B cell (primary cell): ENCODE data around the gene NTM. TPM values are rescaled to one million over a fixed set of nuclear protein-coding genes. Genes with fewer than 3 reads are reported as not detected.

Experiments
- ATAC-seq: fragments of 200-7000 bp; cut with Tn5 transposase; one replicate; pipeline ENCODE4 v1.10.0; 2021; ENCODE audit warnings: low read depth, mild to moderate bottlenecking, moderate number of reproducible peaks, moderate library complexity
- CTCF ChIA-PET: fragments of 350-600 bp; sonication (Branson Sonifier 250); formaldehyde crosslinking; loops from one replicate; lab custom pipeline; 2021; ENCODE audit warnings: antibody characterized with exemption, inconsistent platforms; lab: Charles Lee
- POLR2A ChIA-PET: fragments of 350-600 bp; sonication (Branson Sonifier 250); formaldehyde crosslinking; loops from one replicate; lab custom pipeline; 2021; ENCODE audit warnings: antibody characterized with exemption; lab: Charles Lee
- DNase-seq: peaks from one replicate; pipeline ENCODE4 v3.0.0; 2013
- H2AFZ ChIP-seq: 2 replicates; pipeline ENCODE4 v1.6.1; 2012; ENCODE audit warnings: mild to moderate bottlenecking, low read depth, low read length; ENCODE audit not compliant: insufficient read depth, poor library complexity, severe bottlenecking
- H3K27ac ChIP-seq, 2 donors: 1 replicate in 1 of 2; 2 replicates in 1 of 2; pipeline ENCODE4 v1.5.1; 2012 to 2013; ENCODE audit warnings: low read length in 2 of 2, mild to moderate bottlenecking in 2 of 2, moderate library complexity in 1 of 2
- H3K27me3 ChIP-seq, 4 experiments: fragments of 200-600 bp in 1 of 4; sonication (generic) in 1 of 4; replicated peaks in 1 of 4; 1 replicate in 2 of 4; 2 replicates in 2 of 4; pipeline versions ENCODE4 v1.6.1 to v1.7.0; 2013 to 2016; ENCODE audit warnings: low read length in 3 of 4, mild to moderate bottlenecking in 2 of 4, mixed read lengths in 1 of 4, moderate library complexity in 1 of 4; ENCODE audit not compliant: insufficient read depth in 4 of 4, control insufficient read depth in 3 of 4; ENCODE audit errors: control extremely low read depth in 1 of 4
- H3K36me3 ChIP-seq, 2 experiments: replicated peaks in 1 of 2; 1 replicate in 1 of 2; 2 replicates in 1 of 2; pipeline versions ENCODE4 v1.6.1 to v1.7.1; 2013; ENCODE audit warnings: low read length in 1 of 2; ENCODE audit not compliant: insufficient read depth in 2 of 2, control insufficient read depth in 1 of 2; ENCODE audit errors: control extremely low read depth in 1 of 2, extremely low read depth in 1 of 2
- H3K4me1 ChIP-seq, 2 donors: fragments of 200-600 bp in 1 of 2; sonication (generic) in 1 of 2; 1 replicate in 1 of 2; 2 replicates in 1 of 2; pipeline versions ENCODE4 v1.5.1 to v1.6.1; 2013 to 2017; ENCODE audit warnings: low read length in 2 of 2; ENCODE audit not compliant: control insufficient read depth in 2 of 2, insufficient read depth in 2 of 2
- H3K4me2 ChIP-seq: replicated peaks from 2 replicates; pipeline ENCODE3; 2012; ENCODE audit warnings: mild to moderate bottlenecking, low read depth, low read length; ENCODE audit not compliant: poor library complexity, severe bottlenecking
- H3K4me3 ChIP-seq, 5 experiments: fragments of 200-600 bp in 1 of 5; sonication (generic) in 1 of 5; 1 replicate in 3 of 5; 2 replicates in 2 of 5; pipeline versions ENCODE4 v1.5.1 to v1.7.0; 2011 to 2016; ENCODE audit warnings: low read length in 4 of 5, mild to moderate bottlenecking in 4 of 5, low read depth in 2 of 5, control low read depth in 1 of 5, moderate library complexity in 1 of 5; ENCODE audit not compliant: insufficient read depth in 1 of 5; ENCODE audit errors: control extremely low read depth in 1 of 5, extremely low read depth in 1 of 5
- H3K79me2 ChIP-seq: fragments of 200-600 bp; sonication (generic); one replicate; pipeline ENCODE4 v1.6.0; 2016; ENCODE audit warnings: low read length; ENCODE audit not compliant: control insufficient read depth, insufficient read depth
- H3K9ac ChIP-seq: fragments of 200-600 bp; sonication (generic); 2 replicates; pipeline ENCODE4 v1.6.1; 2017; ENCODE audit warnings: mild to moderate bottlenecking, low read length, moderate library complexity
- H3K9me3 ChIP-seq, 3 donors: one replicate each; pipeline versions ENCODE4 v1.6.1 to v1.7.1; 2013; ENCODE audit warnings: low read length in 2 of 3; ENCODE audit not compliant: control insufficient read depth in 2 of 3, insufficient read depth in 1 of 3; ENCODE audit errors: control extremely low read depth in 1 of 3
- H4K20me1 ChIP-seq: 2 replicates; pipeline ENCODE4 v1.6.0; 2012; ENCODE audit warnings: mild to moderate bottlenecking, low read length; ENCODE audit not compliant: insufficient read depth, control insufficient read depth, poor library complexity, severe bottlenecking
- H3K27ac Mint-ChIP-seq: one replicate; pipeline ENCODE4 v1.8.0; 2021; ENCODE audit warnings: mixed read lengths
- H3K27me3 Mint-ChIP-seq: one replicate; pipeline ENCODE4 v1.8.0; 2021; ENCODE audit warnings: mixed read lengths
- H3K4me1 Mint-ChIP-seq: one replicate; pipeline ENCODE4 v1.8.0; 2021; ENCODE audit warnings: mixed read lengths
- H3K4me3 Mint-ChIP-seq: one replicate; pipeline ENCODE4 v1.8.0; 2021; ENCODE audit warnings: mixed read lengths
- H3K9me3 Mint-ChIP-seq: one replicate; pipeline ENCODE4 v1.8.0; 2022; ENCODE audit warnings: mixed read lengths; ENCODE audit not compliant: insufficient read depth
- CTCF ChIP-seq: fragments of 200-600 bp; IDR thresholded peaks from one replicate; pipeline ENCODE4 v1.8.0; 2022; ENCODE audit warnings: antibody characterized with exemption, mild to moderate bottlenecking
- EZH2 ChIP-seq: IDR thresholded peaks from 2 replicates; pipeline ENCODE4 v1.6.1; 2012; ENCODE audit warnings: borderline replicate concordance, low read depth, mild to moderate bottlenecking, moderate library complexity, low read length; ENCODE audit not compliant: insufficient read depth, poor library complexity, severe bottlenecking
- WGBS: methylation state at CpG from one replicate; pipeline ENCODE4 v1.1.5; 2013; ENCODE audit warnings: missing lambda C conversion rate; ENCODE audit not compliant: insufficient coverage; 5-methylcytosine and 5-hydroxymethylcytosine counted together
- intact Hi-C: fragments of 100-400 bp; cut with micrococcal nuclease; formaldehyde crosslinking; loops from one replicate; pipeline ENCODE4 v1.10.0; 2022
- polyA plus RNA-seq: library from polyadenylated mRNA; depleted of rRNA; stranded (reverse); fragments of >200 nt; gene quantifications from 2 replicates; pipeline ENCODE4 v1.2.3, GENCODE V29; 2012
- total RNA-seq, 2 donors: library from RNA; stranded (reverse); fragments of 120-200 nt in 1 of 2; gene quantifications; 1 replicate in 1 of 2; 2 replicates in 1 of 2; pipeline versions ENCODE4 v1.2.3 to v1.2.4, GENCODE V29; 2013 to 2022

Gene NTM
- total and polyA plus RNA-seq, 2 donors (not counting 1 experiment from before 2014, with no cell fraction given) = not detected

- no peak overlapping the region for H3K4me3 Mint-ChIP-seq
- no peaks in the 10 kb centered on the region for H3K79me2 ChIP-seq
- no peak for TF ChIP-seq CTCF
- no peak for TF ChIP-seq EZH2
- 29% methylated on average over 3 of the region's 4 CpGs for WGBS
- no peak overlapping the region for H3K9ac ChIP-seq
- H3K9me3 Mint-ChIP-seq = peaks cover 2% of the 10 kb centered on the region
- ChIA-PET POLR2A (no interaction called here), CTCF (no interaction called here)
- peaks cover 0 to 17% (median 0%) of the 10 kb centered on the region in 3 donors for H3K9me3 ChIP-seq
- no peaks in the 10 kb centered on the region for H4K20me1 ChIP-seq
- H3K4me2 ChIP-seq = no peak overlapping the region
- no peak overlapping the region for H2AFZ ChIP-seq
- H3K27me3 Mint-ChIP-seq = no peaks in the 10 kb centered on the region
- H3K4me1 Mint-ChIP-seq = no peaks in the 10 kb centered on the region
- DNase-seq (no peak), ATAC-seq (no peak)
- no peaks in the 10 kb centered on the region for H3K27me3 ChIP-seq
- H3K27ac ChIP-seq = no peak overlapping the region
- intact Hi-C loops = no loop called here
- no peak overlapping the region for H3K27ac Mint-ChIP-seq
- no peak overlapping the region for H3K4me3 ChIP-seq
- H3K36me3 ChIP-seq = no peaks in the 10 kb centered on the region
- H3K4me1 ChIP-seq = no peaks in the 10 kb centered on the region
Observed at GRCh38 chr11:131326829-131327228, 43.6 kb upstream of the NTM start.

DNA sequence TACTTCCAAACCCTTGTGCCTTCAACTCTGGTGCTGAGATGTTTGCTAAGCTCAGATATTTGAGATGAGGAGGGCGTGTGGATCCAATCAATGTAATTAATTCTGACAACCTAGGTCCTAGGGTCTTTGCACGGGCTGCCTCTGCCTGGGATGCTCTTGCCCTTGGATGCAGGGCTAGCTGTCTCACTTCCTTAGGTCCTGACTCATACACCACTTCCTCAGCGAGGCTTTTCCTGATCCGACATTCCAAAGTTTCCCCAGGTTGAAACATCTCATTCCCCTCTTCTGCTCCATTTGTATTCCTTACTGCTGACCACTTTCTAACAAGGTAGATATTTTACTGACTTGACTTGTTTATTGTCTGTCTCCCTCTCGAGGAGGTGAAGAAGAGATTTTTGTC, 43.0 kb upstream of the NTM start:
- no peak overlapping the region for H3K4me3 ChIP-seq
- peaks cover 0 to 17% (median 0%) of the 10 kb centered on the region in 3 donors for H3K9me3 ChIP-seq
- TF ChIP-seq EZH2 = no peak
- WGBS = 71% methylated on average over 4 of the region's 5 CpGs
- H3K4me3 Mint-ChIP-seq = no peak overlapping the region
- ATAC-seq = no peak
- no peaks in the 10 kb centered on the region for H3K27me3 ChIP-seq
- no peak overlapping the region for H3K27ac ChIP-seq
- ChIA-PET CTCF (no interaction called here), POLR2A (no interaction called here)
- H3K4me1 ChIP-seq = no peaks in the 10 kb centered on the region
- no peaks in the 10 kb centered on the region for H3K27me3 Mint-ChIP-seq
- no peaks in the 10 kb centered on the region for H3K4me1 Mint-ChIP-seq
- intact Hi-C loops = no loop called here
- no peak for DNase-seq
- no peak overlapping the region for H3K9ac ChIP-seq
- peaks cover 2% of the 10 kb centered on the region for H3K9me3 Mint-ChIP-seq
- no peaks in the 10 kb centered on the region for H3K79me2 ChIP-seq
- H3K4me2 ChIP-seq = no peak overlapping the region
- no peaks in the 10 kb centered on the region for H3K36me3 ChIP-seq
- no peaks in the 10 kb centered on the region for H4K20me1 ChIP-seq
- no peak overlapping the region for H3K27ac Mint-ChIP-seq
- H2AFZ ChIP-seq = no peak overlapping the region
